Measurements from ENCODE around the gene TIMM22. TPM values are rescaled to one million over a fixed set of nuclear protein-coding genes. Genes with fewer than 3 reads are reported as not detected.
"Not testable (repeated sequence)": the region's sequence is repeated elsewhere in the genome, so short reads cannot be mapped to it uniquely, and the experiment has no call there.

TIMM22 gene
- total RNA-seq, 1 experiment from 2014 or later: 31.0 TPM

GRCh38 chr17:1040216-1040600, 43.3 kb downstream of the TIMM22 start:
- Histone ChIP-seq H3K4me3 (ENCODE audit: insufficient read depth, low read depth, low read length) (no peak overlapping the region), H3K27me3 (ENCODE audit: control insufficient read depth, insufficient read depth, low read length) (no peaks in the 10 kb centered on the region), H3K36me3 (replicated peaks; ENCODE audit: control insufficient read depth, insufficient read depth, low read length) (no peaks in the 10 kb centered on the region)
- DNase-seq: no peak

DNA sequence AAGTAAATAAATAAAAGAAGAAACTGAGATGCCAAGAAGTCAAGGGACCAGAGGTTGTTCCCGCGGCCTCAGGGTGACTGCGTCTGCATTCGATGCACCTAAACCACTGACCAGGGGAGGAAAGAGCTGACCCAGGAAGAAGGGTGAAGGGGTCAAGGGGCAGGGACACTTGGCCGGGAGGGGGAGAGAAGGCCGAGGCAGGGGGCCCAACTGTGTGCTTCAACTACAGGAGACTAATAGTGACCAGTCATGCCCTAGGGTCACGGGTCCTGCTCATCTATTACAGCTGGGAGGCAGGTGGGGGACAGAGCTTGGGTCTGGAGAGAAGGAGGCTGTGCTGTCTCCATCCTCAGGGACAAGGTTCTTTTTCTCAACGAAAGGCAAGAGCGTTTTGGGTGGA, 44.8 kb downstream of the TIMM22 start:
- Histone ChIP-seq H3K27me3 (ENCODE audit: control insufficient read depth, insufficient read depth, low read length) (no peaks in the 10 kb centered on the region), H3K36me3 (replicated peaks; ENCODE audit: control insufficient read depth, insufficient read depth, low read length) (no peaks in the 10 kb centered on the region), H3K4me3 (ENCODE audit: insufficient read depth, low read depth, low read length) (no peak overlapping the region)
- DNase-seq: no peak

DNA sequence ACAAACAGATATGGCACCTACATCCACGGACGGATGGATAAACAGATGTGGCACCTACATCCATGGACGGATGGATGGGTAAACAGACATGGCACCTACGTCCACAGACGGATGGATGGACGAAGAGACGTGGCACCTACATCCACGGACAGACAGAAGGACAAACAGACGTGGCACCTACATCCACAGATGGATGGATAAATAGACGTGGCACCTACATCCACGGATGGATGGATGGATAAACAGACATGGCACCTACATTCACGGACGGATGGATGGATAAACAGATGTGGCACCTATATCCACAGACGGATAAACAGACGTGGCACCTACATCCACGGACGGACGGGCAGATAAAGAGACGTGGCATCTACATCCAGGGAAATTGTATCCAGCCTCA, 45.6 kb downstream of the TIMM22 start:
- H3K36me3 ChIP-seq (replicated peaks; ENCODE audit: control insufficient read depth, insufficient read depth, low read length): no peaks in the 10 kb centered on the region
- no peaks in the 10 kb centered on the region for H3K27me3 ChIP-seq (ENCODE audit: control insufficient read depth, insufficient read depth, low read length)
- DNase-seq: no peak
- H3K4me3 ChIP-seq (ENCODE audit: insufficient read depth, low read depth, low read length): no peak overlapping the region

GRCh38 chr17:1043601-1044251, 46.8 kb downstream of the TIMM22 start:
- Histone ChIP-seq H3K36me3 (replicated peaks; ENCODE audit: control insufficient read depth, insufficient read depth, low read length) (no peaks in the 10 kb centered on the region), H3K4me3 (ENCODE audit: insufficient read depth, low read depth, low read length) (no peak overlapping the region), H3K27me3 (ENCODE audit: control insufficient read depth, insufficient read depth, low read length) (no peaks in the 10 kb centered on the region)
- peak; percentile 90 for DNase-seq

DNA sequence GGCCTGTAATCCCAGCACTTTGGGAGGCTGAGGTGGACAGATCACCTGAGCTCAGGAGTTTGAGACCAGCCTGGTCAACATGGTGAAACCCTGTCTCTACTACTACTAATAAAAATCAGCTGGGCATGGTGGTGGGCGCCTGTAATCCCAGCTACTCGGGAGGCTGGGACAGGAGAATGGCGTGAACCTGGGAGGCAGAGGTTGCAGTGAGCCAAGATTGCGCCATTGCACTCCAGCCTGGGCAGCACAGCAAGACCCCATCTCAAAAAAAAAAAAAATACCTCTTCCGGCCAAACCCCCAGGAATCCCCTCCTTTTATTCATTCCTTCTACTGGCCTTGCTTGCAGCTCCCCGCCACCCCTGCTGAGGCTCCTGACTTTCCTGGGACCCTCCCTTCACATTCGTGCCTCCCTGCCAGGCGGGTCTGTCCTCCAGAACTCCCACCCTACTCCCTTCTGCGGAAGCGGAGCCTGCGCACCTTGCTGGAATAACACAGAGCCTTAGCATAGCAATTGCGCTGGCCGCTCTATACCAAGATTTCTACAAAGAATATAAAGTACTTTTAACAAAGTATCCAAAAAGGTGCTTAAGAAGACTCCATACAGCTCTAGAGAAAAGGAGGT, 47.6 kb downstream of the TIMM22 start:
- H3K36me3 ChIP-seq (replicated peaks; ENCODE audit: control insufficient read depth, insufficient read depth, low read length); DNase-seq; H3K27me3 ChIP-seq (ENCODE audit: control insufficient read depth, insufficient read depth, low read length); H3K4me3 ChIP-seq (ENCODE audit: insufficient read depth, low read depth, low read length): not testable (repeated sequence)

DNA sequence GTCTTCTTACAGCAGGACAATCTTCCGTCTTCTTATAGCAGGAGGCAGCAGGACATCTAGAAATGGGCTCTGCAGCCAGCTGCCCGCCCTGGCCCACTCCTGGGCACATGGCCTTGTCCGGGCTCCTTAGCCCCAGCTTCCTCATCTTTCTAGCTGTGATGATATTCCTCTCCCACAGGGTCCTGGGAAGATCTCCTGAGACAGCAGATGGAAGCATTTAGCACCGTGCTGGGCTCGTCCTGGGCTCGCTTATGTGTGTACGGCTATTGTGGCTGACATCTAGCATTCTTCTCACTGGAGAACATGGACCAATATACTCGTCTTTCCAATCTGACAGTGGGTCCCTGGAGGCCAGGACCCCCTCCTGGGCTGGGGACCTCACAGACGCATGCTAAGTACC, 48.5 kb downstream of the TIMM22 start:
- DNase-seq: no peak
- Histone ChIP-seq H3K4me3 (ENCODE audit: insufficient read depth, low read depth, low read length) (no peak overlapping the region), H3K27me3 (ENCODE audit: control insufficient read depth, insufficient read depth, low read length) (no peaks in the 10 kb centered on the region), H3K36me3 (replicated peaks; ENCODE audit: control insufficient read depth, insufficient read depth, low read length) (0 out of 2 replicates have a peak, but pooled peaks cover 1% of the 10 kb centered on the region)

DNA sequence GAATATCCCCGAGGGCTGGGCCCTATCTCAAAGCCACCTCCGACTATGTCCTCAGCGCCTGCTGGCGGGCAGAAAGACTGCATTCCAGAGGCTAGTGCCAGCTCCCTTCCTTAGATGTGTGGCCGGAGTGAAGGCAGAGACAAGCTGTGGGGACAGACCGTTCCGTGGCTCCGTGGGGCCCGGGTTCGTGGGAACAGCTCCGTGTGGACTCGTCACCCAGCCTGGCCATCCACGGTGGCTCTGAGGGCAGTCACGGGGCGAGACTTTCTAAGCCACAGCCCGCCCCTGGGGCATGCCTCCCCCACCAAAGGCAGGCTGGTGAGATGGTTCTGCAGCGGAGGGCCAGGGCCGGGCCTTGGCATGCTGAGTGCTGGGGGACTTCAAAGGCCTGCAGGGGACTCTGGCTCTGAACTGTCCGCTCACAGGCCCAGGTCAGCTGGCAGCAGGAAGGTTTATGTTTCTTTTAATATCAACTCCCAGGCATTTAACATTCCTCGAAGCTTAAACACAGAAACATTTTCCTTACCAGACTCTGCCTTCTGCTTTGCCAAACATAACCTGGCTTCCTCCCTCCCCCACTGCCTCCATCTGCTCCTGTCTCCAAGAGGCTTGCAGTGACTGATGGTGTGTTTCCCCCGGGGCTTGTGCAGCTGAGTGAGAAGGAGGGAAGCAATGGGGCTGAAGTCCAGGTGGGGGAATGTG, 50.4 kb downstream of the TIMM22 start:
- 0 out of 2 replicates have a peak, but pooled peaks cover 1% of the 10 kb centered on the region for H3K36me3 ChIP-seq (replicated peaks; ENCODE audit: control insufficient read depth, insufficient read depth, low read length)
- H3K27me3 ChIP-seq (ENCODE audit: control insufficient read depth, insufficient read depth, low read length): no peaks in the 10 kb centered on the region
- no peak for DNase-seq
- no peak overlapping the region for H3K4me3 ChIP-seq (ENCODE audit: insufficient read depth, low read depth, low read length)

- no peak overlapping the region for H3K4me3 ChIP-seq (ENCODE audit: insufficient read depth, low read depth, low read length)
- 0 out of 2 replicates have a peak, but pooled peaks cover 1% of the 10 kb centered on the region for H3K36me3 ChIP-seq (replicated peaks; ENCODE audit: control insufficient read depth, insufficient read depth, low read length)
- H3K27me3 ChIP-seq (ENCODE audit: control insufficient read depth, insufficient read depth, low read length): no peaks in the 10 kb centered on the region
- no peak for DNase-seq
Observed at GRCh38 chr17:1047879-1048470, 51.0 kb downstream of the TIMM22 start.

- H3K36me3 ChIP-seq (replicated peaks; ENCODE audit: control insufficient read depth, insufficient read depth, low read length); H3K27me3 ChIP-seq (ENCODE audit: control insufficient read depth, insufficient read depth, low read length); DNase-seq; H3K4me3 ChIP-seq (ENCODE audit: insufficient read depth, low read depth, low read length): not testable (repeated sequence)
Observed at GRCh38 chr17:1048516-1049115, 51.7 kb downstream of the TIMM22 start.

GRCh38 chr17:1049446-1050225, 52.7 kb downstream of the TIMM22 start:
- DNase-seq: no peak
- 0 out of 2 replicates have a peak, but pooled peaks cover 1% of the 10 kb centered on the region for H3K36me3 ChIP-seq (replicated peaks; ENCODE audit: control insufficient read depth, insufficient read depth, low read length)
- no peak overlapping the region for H3K4me3 ChIP-seq (ENCODE audit: insufficient read depth, low read depth, low read length)
- H3K27me3 ChIP-seq (ENCODE audit: control insufficient read depth, insufficient read depth, low read length): no peaks in the 10 kb centered on the region

DNA sequence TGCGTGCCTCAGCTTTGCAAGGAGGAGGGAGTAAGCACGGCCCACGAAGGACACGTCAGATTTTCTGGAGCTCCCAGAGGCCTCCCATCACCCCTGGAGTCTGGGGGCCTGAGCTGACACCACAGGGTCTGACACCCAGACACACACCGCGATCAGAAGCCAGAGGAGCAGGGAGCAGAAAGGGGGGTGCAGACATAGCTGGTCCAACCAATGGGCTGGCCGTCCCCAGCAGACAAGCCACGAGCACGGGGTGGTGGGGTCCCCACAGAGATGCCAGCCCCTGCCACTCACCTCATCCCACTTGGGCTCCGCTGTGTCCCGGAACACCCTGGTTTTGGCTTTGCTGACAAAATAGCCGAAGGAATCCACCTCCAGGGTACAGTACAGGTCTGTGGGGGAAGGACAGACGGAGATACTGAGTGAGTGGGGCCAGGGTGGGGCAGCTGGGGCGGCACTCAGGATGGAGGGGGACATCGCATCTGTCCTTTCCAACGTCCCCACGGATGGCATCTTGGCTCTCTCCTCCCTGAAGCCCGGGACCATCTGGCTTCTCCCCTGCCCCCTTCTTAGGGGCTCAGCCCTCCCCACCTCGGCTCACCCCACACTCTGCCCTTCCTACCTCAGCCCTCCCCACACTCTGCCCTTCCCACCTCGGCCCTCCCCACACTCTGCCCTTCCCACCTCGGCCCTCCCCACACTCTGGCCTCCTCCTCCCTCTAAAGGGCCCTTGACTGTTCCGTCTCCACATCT, 53.5 kb downstream of the TIMM22 start:
- H3K27me3 ChIP-seq (ENCODE audit: control insufficient read depth, insufficient read depth, low read length): no peaks in the 10 kb centered on the region
- peaks cover 2% of the 10 kb centered on the region for H3K36me3 ChIP-seq (replicated peaks; ENCODE audit: control insufficient read depth, insufficient read depth, low read length)
- H3K4me3 ChIP-seq (ENCODE audit: insufficient read depth, low read depth, low read length): no peak overlapping the region
- no peak for DNase-seq

- no peak overlapping the region for H3K4me3 ChIP-seq (ENCODE audit: insufficient read depth, low read depth, low read length)
- DNase-seq: no peak
- peaks cover 2% of the 10 kb centered on the region for H3K36me3 ChIP-seq (replicated peaks; ENCODE audit: control insufficient read depth, insufficient read depth, low read length)
- H3K27me3 ChIP-seq (ENCODE audit: control insufficient read depth, insufficient read depth, low read length): no peaks in the 10 kb centered on the region
Observed at GRCh38 chr17:1050996-1051925, 54.3 kb downstream of the TIMM22 start.

Data from H7 (cell line).